ENCODE measurements around the gene C2orf42.

DNA sequence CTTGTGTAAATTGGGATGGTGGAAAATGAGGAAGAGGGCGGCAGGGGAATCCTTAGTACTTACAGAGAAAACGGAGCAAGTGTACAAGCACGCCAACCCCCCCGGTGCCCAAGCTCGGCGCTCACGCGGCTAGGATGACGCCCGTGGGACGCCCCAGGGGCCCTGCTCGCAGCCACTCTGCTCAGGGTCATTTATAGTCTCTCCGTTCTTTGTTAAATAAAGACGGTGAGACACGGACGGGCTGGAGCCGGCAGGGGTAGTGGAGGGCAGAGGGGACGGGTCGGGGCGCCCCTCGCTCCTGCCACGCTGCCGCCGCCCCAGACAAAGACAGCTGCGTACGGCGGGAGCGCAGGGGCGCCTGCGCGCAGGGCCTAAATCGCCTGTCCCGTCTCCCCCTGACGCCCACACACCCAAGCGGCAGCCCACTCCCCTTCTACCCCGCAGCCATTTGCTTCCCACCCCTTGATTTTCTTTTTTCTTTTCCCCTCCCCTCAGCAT is 65.8 kb downstream of the C2orf42 start:
- peak in 1 of 2 donors; percentile 5 for TF ChIP-seq POLR2A (IDR thresholded peaks at IDR 0.05)
- TF ChIP-seq, protein P1, sequence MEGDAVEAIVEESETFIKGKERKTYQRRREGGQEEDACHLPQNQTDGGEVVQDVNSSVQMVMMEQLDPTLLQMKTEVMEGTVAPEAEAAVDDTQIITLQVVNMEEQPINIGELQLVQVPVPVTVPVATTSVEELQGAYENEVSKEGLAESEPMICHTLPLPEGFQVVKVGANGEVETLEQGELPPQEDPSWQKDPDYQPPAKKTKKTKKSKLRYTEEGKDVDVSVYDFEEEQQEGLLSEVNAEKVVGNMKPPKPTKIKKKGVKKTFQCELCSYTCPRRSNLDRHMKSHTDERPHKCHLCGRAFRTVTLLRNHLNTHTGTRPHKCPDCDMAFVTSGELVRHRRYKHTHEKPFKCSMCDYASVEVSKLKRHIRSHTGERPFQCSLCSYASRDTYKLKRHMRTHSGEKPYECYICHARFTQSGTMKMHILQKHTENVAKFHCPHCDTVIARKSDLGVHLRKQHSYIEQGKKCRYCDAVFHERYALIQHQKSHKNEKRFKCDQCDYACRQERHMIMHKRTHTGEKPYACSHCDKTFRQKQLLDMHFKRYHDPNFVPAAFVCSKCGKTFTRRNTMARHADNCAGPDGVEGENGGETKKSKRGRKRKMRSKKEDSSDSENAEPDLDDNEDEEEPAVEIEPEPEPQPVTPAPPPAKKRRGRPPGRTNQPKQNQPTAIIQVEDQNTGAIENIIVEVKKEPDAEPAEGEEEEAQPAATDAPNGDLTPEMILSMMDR (IDR thresholded peaks at IDR 0.05), result peak in 1 of 6 experiments; percentile 7
